ENCODE data around the gene SLIT1.

- TF ChIP-seq POLR2AphosphoS5 (IDR thresholded peaks at IDR 0.05; ENCODE audit: borderline replicate concordance, low read depth, low read length) (no peak), EZH2 (IDR thresholded peaks at IDR 0.05) (no peak)
Observed at GRCh38 chr10:97017474-97017903, 168.3 kb downstream of the SLIT1 start.

All from SK-N-MC (cell line).